Measurements from ENCODE around the gene SFRP2. TPM values are rescaled to one million over a fixed set of nuclear protein-coding genes. Genes with fewer than 3 reads are reported as not detected.

The SFRP2 gene
- total RNA-seq, 2 donors from 2014 or later: 11.9 to 12.5 TPM

DNA sequence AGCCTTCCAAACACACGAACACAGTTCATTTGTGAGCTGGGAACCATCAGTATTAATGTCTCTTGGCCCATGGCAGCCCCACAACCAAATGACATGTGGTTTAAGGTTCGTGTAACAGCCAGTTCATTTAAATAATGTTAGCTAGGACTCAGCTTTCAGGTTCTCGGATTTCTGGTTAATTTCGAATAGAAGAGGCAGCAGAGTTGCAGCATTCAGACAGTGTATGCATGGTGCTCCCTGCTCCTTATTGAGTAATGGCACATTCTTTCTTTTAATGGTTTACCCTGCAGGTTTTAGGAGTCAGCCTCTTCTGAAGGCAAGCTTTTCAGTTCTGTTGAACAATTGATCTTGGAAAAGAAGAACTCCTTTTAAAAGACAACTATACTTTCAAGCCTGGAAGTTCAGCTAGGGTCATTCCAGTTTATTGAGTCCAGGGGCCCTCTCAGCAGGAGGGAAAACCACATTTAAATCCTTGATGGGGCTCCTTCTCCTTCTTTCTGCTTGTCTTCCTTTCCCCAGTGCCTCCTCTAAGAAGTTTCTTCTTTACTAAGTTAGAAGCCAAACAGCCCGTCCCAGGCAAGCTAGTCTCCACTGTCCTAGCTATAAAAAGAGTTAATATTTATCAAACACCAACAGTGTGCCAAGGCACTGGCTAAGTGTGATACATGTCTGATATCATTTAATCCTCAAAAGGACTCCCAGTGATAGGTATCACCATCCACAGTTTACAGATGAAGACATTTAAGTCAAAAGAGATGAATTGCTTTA, 24.1 kb downstream of the SFRP2 start:
- TF ChIP-seq, protein P1, sequence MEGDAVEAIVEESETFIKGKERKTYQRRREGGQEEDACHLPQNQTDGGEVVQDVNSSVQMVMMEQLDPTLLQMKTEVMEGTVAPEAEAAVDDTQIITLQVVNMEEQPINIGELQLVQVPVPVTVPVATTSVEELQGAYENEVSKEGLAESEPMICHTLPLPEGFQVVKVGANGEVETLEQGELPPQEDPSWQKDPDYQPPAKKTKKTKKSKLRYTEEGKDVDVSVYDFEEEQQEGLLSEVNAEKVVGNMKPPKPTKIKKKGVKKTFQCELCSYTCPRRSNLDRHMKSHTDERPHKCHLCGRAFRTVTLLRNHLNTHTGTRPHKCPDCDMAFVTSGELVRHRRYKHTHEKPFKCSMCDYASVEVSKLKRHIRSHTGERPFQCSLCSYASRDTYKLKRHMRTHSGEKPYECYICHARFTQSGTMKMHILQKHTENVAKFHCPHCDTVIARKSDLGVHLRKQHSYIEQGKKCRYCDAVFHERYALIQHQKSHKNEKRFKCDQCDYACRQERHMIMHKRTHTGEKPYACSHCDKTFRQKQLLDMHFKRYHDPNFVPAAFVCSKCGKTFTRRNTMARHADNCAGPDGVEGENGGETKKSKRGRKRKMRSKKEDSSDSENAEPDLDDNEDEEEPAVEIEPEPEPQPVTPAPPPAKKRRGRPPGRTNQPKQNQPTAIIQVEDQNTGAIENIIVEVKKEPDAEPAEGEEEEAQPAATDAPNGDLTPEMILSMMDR (IDR thresholded peaks at IDR 0.05): no peak
- TF ChIP-seq POLR2A (IDR thresholded peaks at IDR 0.05): no peak
- H3K9me3 ChIP-seq: no peaks in the 10 kb centered on the region
- no peak for DNase-seq
- WGBS, 2 donors: 45 to 48% methylated on average over 5 of the region's 5 CpGs
- no peak overlapping the region for H3K27ac ChIP-seq
- H3K27me3 ChIP-seq: no peaks in the 10 kb centered on the region
- H3K4me3 ChIP-seq: no peak overlapping the region
- H3K36me3 ChIP-seq (replicated peaks in 1 of 2; ENCODE audit: insufficient read depth in 1 of 2, low read depth in 2 of 2): no peaks in the 10 kb centered on the region
- intact Hi-C loops (cut with DNase I): no loop called here
- peaks cover 3% of the 10 kb centered on the region for H3K4me1 ChIP-seq
- ATAC-seq: no peak

DNA sequence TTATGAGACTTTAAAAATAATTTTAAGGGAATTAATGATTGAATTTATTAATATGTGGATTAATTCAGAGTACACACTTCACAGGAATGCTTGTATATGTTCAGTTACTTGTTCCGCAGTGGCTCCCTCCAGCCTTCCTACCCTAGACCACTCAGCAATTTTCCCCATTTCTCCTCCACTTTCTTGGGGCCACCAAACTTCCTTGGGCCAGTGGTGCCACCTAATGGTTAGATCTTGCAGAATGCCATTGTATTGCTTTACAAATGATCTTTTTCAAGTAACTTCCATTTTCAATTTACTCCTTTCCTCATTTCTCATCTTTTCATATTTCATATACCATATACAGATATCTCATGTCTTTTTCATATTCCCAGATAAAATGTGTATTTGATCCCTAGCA, 25.5 kb downstream of the SFRP2 start:
- ATAC-seq (no peak), DNase-seq (no peak)
- WGBS, 2 donors: 91 to 100% methylated on average over 1 of the region's 1 CpG
- H3K27ac ChIP-seq: no peak overlapping the region
- no peaks in the 10 kb centered on the region for H3K36me3 ChIP-seq (replicated peaks in 1 of 2; ENCODE audit: insufficient read depth in 1 of 2, low read depth in 2 of 2)
- no peak overlapping the region for H3K4me3 ChIP-seq
- peaks cover 10% of the 10 kb centered on the region for H3K4me1 ChIP-seq
- no peaks in the 10 kb centered on the region for H3K9me3 ChIP-seq
- peaks cover 0 to 5% of the 10 kb centered on the region in 2 donors for H3K27me3 ChIP-seq
- TF ChIP-seq, protein P1 (IDR thresholded peaks at IDR 0.05): no peak
- TF ChIP-seq POLR2A (IDR thresholded peaks at IDR 0.05): no peak
- intact Hi-C loops (cut with DNase I): no loop called here

DNA sequence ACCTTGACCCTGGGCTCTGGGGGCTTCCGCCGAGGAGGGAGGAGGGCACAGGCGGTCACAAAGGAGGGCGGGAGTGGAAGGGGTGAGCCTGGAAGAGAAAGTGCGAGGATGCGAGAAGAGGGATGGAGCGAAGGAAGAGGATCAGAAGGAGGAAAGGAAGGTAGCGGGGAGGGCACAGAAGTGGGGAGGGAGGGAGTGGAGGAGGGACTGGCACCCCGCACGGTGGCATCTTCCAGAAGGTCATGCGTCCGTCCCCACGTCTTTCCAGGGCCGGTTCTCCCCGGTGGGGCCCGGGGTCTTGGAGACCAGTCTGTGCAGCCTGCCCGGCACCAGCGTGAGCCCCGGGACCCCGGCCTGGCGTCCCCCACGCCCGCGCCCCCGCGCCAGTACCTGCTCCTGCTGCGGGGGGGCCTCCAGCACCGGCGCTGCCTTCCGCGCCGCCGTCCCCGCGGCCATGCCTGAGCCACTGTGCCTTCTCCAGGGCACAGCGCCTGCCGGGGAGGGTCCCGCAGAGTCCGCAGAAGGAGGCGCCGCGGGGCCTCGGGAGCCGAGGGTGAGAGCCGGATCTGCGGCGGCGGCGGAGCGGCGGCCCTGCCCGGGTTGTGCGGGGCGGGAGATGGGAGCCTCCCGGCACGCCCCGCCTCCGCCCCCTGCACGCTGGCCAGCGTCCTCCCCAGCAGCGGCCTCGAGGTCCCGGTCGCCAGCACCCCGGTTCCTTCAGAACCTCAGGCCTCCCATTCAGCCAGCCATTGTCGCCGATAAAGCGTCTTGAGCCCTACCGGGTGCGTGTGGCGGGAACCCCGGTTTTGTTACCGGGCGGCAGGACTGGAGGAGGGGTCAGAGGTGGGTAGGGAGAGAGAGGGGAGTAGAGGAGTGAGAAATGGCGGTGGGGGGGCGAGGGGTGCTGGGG, 29.2 kb downstream of the SFRP2 start, which contains the start of gene RNF175:
Gene RNF175, minus strand, starts transcription at position 618 of the 910 bp plus-strand sequence. Its CDS starts 162 bp downstream, at position 456.
- ATAC-seq (peak; percentile 40), DNase-seq (peak in 1 of 4 donors; percentile 7)
- Histone ChIP-seq H3K36me3 (replicated peaks in 1 of 2; ENCODE audit: insufficient read depth in 1 of 2, low read depth in 2 of 2) (no peaks in the 10 kb centered on the region), H3K27me3 (peaks cover 0 to 5% of the 10 kb centered on the region in 2 donors), H3K4me1 (peaks cover 10% of the 10 kb centered on the region), H3K27ac (no peak within 1 kb of the TSS), H3K9me3 (no peaks in the 10 kb centered on the region), H3K4me3 (peak within 1 kb of the TSS in 1 of 2 donors; percentile 24)
- 9 to 24% methylated on average over 29 to 63 of the region's 76 CpGs for WGBS, 2 donors
- TF ChIP-seq, protein P1 (IDR thresholded peaks at IDR 0.05): no peak
- no peak for TF ChIP-seq POLR2A (IDR thresholded peaks at IDR 0.05)
- intact Hi-C loops (cut with DNase I): no loop called here

DNA sequence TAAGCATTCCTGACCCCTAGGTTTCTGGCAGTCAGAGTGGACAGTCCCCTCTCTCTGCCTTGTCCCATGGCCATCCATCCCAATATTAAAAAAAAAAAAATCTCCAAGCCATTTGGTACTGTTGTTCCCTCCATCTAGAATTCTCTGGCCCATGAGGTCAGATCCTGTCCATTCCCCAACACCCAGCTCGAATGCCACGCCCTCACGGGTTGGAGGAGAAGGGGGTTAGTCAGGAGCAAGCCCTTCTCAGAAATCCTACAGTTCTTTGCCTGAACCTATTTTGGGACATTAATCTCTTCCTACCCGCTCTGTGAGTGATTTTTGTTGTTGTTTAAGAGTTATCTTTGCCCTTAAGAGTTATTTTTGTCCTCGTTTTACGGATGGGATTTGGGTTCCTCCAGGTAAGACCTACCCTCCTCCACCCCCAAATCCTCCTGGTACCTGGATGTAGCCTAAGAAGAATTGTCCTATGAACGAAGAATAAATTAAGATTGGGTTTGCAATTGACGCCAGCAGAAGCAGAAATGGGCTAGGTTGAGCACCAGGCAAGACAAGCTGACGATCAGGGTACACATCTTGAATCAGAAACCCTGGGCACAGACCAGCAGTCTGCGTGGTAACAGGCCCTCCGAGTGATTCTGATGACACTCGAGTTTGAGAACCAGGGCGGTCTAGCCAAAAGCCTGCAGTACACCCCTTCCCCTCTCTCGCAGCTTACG, 30.0 kb downstream of the SFRP2 start:
- Histone ChIP-seq H3K4me3 (no peak overlapping the region), H3K4me1 (peaks cover 10% of the 10 kb centered on the region), H3K36me3 (replicated peaks in 1 of 2; ENCODE audit: insufficient read depth in 1 of 2, low read depth in 2 of 2) (no peaks in the 10 kb centered on the region), H3K27me3 (peaks cover 0 to 5% of the 10 kb centered on the region in 2 donors), H3K9me3 (no peaks in the 10 kb centered on the region), H3K27ac (no peak overlapping the region)
- intact Hi-C loops (cut with DNase I): no loop called here
- DNase-seq (no peak), ATAC-seq (no peak)
- TF ChIP-seq, protein P1 (IDR thresholded peaks at IDR 0.05): no peak
- TF ChIP-seq POLR2A (IDR thresholded peaks at IDR 0.05): no peak
- 56 to 71% methylated on average over 15 of the region's 15 CpGs for WGBS, 2 donors

Data from body of pancreas (tissue), 4 donors.